DOHH2 (cell line): Measurements from ENCODE around the gene RASGRP3.
A peak's percentile ranks its signal among the peaks of the same experiment; 100 is the strongest.

Experiments
- H3F3A ChIP-seq: fragments of 200-600 bp; sonication (generic), shearing (Covaris generic); 2 replicates; pipeline ENCODE4 v1.6.0; 2016; ENCODE audit warnings: antibody characterized with exemption, mild to moderate bottlenecking; ENCODE audit not compliant: control insufficient read depth, insufficient read depth
- H3K27ac ChIP-seq: fragments of 200-600 bp; sonication (generic); 2 replicates; pipeline ENCODE4 v1.5.1; 2014; ENCODE audit warnings: low read depth, mild to moderate bottlenecking, low read length, moderate library complexity
- H3K27me3 ChIP-seq: fragments of 200-600 bp; sonication (generic); 2 replicates; pipeline ENCODE4 v1.6.1; 2014; ENCODE audit warnings: mild to moderate bottlenecking, low read length, mixed read lengths; ENCODE audit not compliant: control insufficient read depth
- H3K36me3 ChIP-seq: fragments of 200-600 bp; sonication (generic); 2 replicates; pipeline ENCODE4 v1.6.1; 2014; ENCODE audit warnings: mild to moderate bottlenecking, low read length, moderate library complexity, mixed read lengths; ENCODE audit not compliant: control insufficient read depth
- H3K4me1 ChIP-seq: fragments of 200-600 bp; sonication (generic); 2 replicates; pipeline ENCODE4 v1.6.1; 2014; ENCODE audit warnings: mild to moderate bottlenecking, low read length, mixed read lengths; ENCODE audit not compliant: control insufficient read depth
- H3K4me2 ChIP-seq: fragments of 200-600 bp; sonication (generic); 2 replicates; pipeline ENCODE4 v1.6.0; 2014; ENCODE audit warnings: mild to moderate bottlenecking, low read length, moderate library complexity
- H3K4me3 ChIP-seq: fragments of 200-600 bp; sonication (generic); 2 replicates; pipeline ENCODE4 v1.5.1; 2014; ENCODE audit warnings: mild to moderate bottlenecking, low read length, mixed read lengths
- H3K79me2 ChIP-seq: fragments of 200-600 bp; sonication (generic); 2 replicates; pipeline ENCODE4 v1.6.1; 2014; ENCODE audit warnings: mild to moderate bottlenecking, low read length, mixed read lengths; ENCODE audit not compliant: control insufficient read depth
- H3K9me2 ChIP-seq: fragments of 200-600 bp; sonication (generic); replicated peaks from 2 replicates; pipeline ENCODE4 v1.6.1; 2014; ENCODE audit warnings: mild to moderate bottlenecking, low read length, mixed read lengths; ENCODE audit not compliant: control insufficient read depth
- H3K9me3 ChIP-seq: fragments of 200-600 bp; sonication (generic); 2 replicates; pipeline ENCODE4 v1.6.1; 2014; ENCODE audit warnings: antibody characterized with exemption, low read length, mixed read lengths; ENCODE audit not compliant: control insufficient read depth, insufficient read depth
- H4K20me1 ChIP-seq: fragments of 200-600 bp; sonication (generic); 2 replicates; pipeline ENCODE4 v1.6.0; 2014; ENCODE audit warnings: low read depth, mild to moderate bottlenecking, antibody characterized with exemption, low read length, moderate library complexity; ENCODE audit not compliant: control insufficient read depth, insufficient read depth
- EZH2phosphoT487 ChIP-seq: fragments of 200-600 bp; sonication (generic); IDR thresholded peaks from 2 replicates; pipeline ENCODE4 v1.6.1; 2017; ENCODE audit warnings: borderline replicate concordance, mild to moderate bottlenecking, antibody characterized with exemption, low read length, moderate library complexity, mixed read lengths
- TF ChIP-seq, protein P1 (sequence below): fragments of 200-600 bp; sonication (generic); IDR thresholded peaks from one replicate; pipeline ENCODE4 v1.5.1; 2014; ENCODE audit warnings: antibody characterized with exemption, mild to moderate bottlenecking, low read depth, low read length; ENCODE audit not compliant: poor library complexity, severe bottlenecking

The RASGRP3 gene

GRCh38 chr2:33491441-33492084 lies 15.1 kb downstream of the RASGRP3 start:
- peak overlapping the region; percentile 57 for H3K4me3 ChIP-seq
- no peaks in the 10 kb centered on the region for H3K27me3 ChIP-seq
- H4K20me1 ChIP-seq = no peaks in the 10 kb centered on the region
- H3K4me1 ChIP-seq = peaks cover 100% of the 10 kb centered on the region
- H3K4me2 ChIP-seq = peak overlapping the region; percentile 82
- TF ChIP-seq, protein P1, sequence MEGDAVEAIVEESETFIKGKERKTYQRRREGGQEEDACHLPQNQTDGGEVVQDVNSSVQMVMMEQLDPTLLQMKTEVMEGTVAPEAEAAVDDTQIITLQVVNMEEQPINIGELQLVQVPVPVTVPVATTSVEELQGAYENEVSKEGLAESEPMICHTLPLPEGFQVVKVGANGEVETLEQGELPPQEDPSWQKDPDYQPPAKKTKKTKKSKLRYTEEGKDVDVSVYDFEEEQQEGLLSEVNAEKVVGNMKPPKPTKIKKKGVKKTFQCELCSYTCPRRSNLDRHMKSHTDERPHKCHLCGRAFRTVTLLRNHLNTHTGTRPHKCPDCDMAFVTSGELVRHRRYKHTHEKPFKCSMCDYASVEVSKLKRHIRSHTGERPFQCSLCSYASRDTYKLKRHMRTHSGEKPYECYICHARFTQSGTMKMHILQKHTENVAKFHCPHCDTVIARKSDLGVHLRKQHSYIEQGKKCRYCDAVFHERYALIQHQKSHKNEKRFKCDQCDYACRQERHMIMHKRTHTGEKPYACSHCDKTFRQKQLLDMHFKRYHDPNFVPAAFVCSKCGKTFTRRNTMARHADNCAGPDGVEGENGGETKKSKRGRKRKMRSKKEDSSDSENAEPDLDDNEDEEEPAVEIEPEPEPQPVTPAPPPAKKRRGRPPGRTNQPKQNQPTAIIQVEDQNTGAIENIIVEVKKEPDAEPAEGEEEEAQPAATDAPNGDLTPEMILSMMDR = no peak
- TF ChIP-seq EZH2phosphoT487 = no peak
- peaks cover 59% of the 10 kb centered on the region for H3F3A ChIP-seq
- peaks cover 100% of the 10 kb centered on the region for H3K79me2 ChIP-seq
- peaks cover 73% of the 10 kb centered on the region for H3K36me3 ChIP-seq
- H3K27ac ChIP-seq = peak overlapping the region; percentile 90
- no peaks in the 10 kb centered on the region for H3K9me2 ChIP-seq
- peaks cover 2% of the 10 kb centered on the region for H3K9me3 ChIP-seq

DNA sequence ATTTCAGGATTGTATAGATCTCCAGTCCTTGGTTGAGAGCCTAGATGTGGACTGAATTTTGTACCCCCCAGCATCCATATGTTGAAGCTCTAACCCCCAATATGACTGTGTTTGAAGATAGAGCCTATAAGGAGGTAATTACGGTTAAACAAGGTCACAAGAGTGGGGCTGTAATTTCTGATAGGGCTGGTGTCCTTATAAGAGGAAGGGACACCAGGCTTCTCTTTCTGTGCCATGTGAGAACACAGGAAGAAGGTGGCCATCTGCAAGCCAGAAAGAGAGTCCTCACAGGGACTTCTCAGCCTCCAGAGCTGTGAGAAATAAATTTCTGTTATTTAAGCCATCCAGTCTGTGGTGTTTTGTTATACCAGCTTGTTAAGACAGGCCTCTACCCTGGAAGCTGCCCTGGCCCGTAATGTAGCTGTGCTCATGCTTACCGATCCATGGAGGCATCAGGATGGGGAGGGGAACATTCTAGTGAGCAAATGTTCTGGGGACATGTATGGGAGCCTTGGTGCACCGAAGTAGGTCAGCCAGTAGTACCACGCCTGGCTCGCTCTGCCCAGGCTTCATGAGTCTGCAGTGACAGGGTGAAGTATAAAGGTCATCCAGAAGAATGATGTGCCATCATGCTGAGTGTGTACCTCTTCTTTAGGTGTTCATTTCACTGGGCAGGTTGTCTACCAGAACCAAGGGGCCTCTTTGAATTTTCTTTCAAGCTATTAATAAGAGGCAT lies 16.1 kb downstream of the RASGRP3 start:
- peak overlapping the region; percentile 90 for H3K27ac ChIP-seq
- H3K4me1 ChIP-seq = peaks cover 100% of the 10 kb centered on the region
- H3K4me2 ChIP-seq = peak overlapping the region; percentile 82
- H3F3A ChIP-seq = peaks cover 57% of the 10 kb centered on the region
- H3K36me3 ChIP-seq = peaks cover 66% of the 10 kb centered on the region
- H4K20me1 ChIP-seq = no peaks in the 10 kb centered on the region
- no peaks in the 10 kb centered on the region for H3K27me3 ChIP-seq
- H3K9me2 ChIP-seq = no peaks in the 10 kb centered on the region
- H3K9me3 ChIP-seq = no peaks in the 10 kb centered on the region
- H3K4me3 ChIP-seq = peak overlapping the region; percentile 57
- TF ChIP-seq, protein P1 = no peak
- H3K79me2 ChIP-seq = peaks cover 100% of the 10 kb centered on the region

- no peaks in the 10 kb centered on the region for H3K27me3 ChIP-seq
- H4K20me1 ChIP-seq = no peaks in the 10 kb centered on the region
- H3K4me2 ChIP-seq = peak overlapping the region; percentile 82
- H3K4me3 ChIP-seq = peak overlapping the region; percentile 57
- peaks cover 100% of the 10 kb centered on the region for H3K4me1 ChIP-seq
- no peaks in the 10 kb centered on the region for H3K9me3 ChIP-seq
- H3K79me2 ChIP-seq = peaks cover 100% of the 10 kb centered on the region
- peaks cover 44% of the 10 kb centered on the region for H3F3A ChIP-seq
- no peaks in the 10 kb centered on the region for H3K9me2 ChIP-seq
- TF ChIP-seq, protein P1 = no peak
- TF ChIP-seq EZH2phosphoT487 = no peak
- H3K27ac ChIP-seq = peak overlapping the region; percentile 90
- peaks cover 66% of the 10 kb centered on the region for H3K36me3 ChIP-seq
These were observed 17.8 kb downstream of the RASGRP3 start for GRCh38 chr2:33494155-33494779.
